Karpas-422 (cell line): ENCODE data around the gene ATG2A. TPM values are rescaled to one million over a fixed set of nuclear protein-coding genes. Genes with fewer than 3 reads are reported as not detected.

Source experiments
- DNase-seq: peaks from one replicate; pipeline ENCODE4 v3.0.0-alpha.2; 2015
- H2AFZ ChIP-seq: fragments of 200-600 bp; sonication (generic); 2 replicates; pipeline ENCODE4 v1.6.1; 2014; ENCODE audit warnings: antibody characterized with exemption, low read length, mixed read lengths
- H3K27ac ChIP-seq: fragments of 200-600 bp; sonication (generic); 2 replicates; pipeline ENCODE4 v1.5.1; 2014; ENCODE audit warnings: mild to moderate bottlenecking, low read length, moderate library complexity
- H3K27me3 ChIP-seq: fragments of 200-600 bp; sonication (generic); 2 replicates; pipeline ENCODE4 v1.6.1; 2014; ENCODE audit warnings: low read length, mixed read lengths
- H3K36me3 ChIP-seq: fragments of 200-600 bp; sonication (generic); 2 replicates; pipeline ENCODE4 v1.6.1; 2014; ENCODE audit warnings: low read length, mixed read lengths; ENCODE audit not compliant: insufficient read depth
- H3K4me1 ChIP-seq: fragments of 200-600 bp; sonication (generic); 2 replicates; pipeline ENCODE4 v1.6.1; 2014; ENCODE audit warnings: mild to moderate bottlenecking, low read length, mixed read lengths
- H3K4me2 ChIP-seq: fragments of 200-600 bp; sonication (generic); 2 replicates; pipeline ENCODE4 v1.6.1; 2014; ENCODE audit warnings: low read length, low read depth, mild to moderate bottlenecking; ENCODE audit not compliant: poor library complexity, severe bottlenecking
- H3K4me3 ChIP-seq: fragments of 200-600 bp; sonication (generic); 2 replicates; pipeline ENCODE4 v1.5.1; 2014; ENCODE audit warnings: mild to moderate bottlenecking, antibody characterized with exemption, low read length, mixed read lengths
- H3K79me2 ChIP-seq: fragments of 200-600 bp; sonication (generic); 2 replicates; pipeline ENCODE4 v1.6.1; 2014; ENCODE audit warnings: mild to moderate bottlenecking, low read length, mixed read lengths
- H3K9ac ChIP-seq: fragments of 200-600 bp; sonication (generic); 2 replicates; pipeline ENCODE4 v1.6.0; 2014; ENCODE audit warnings: low read length
- H3K9me2 ChIP-seq: fragments of 200-600 bp; sonication (generic), shearing (Covaris generic); replicated peaks from 2 replicates; pipeline ENCODE4 v1.6.0; 2014; ENCODE audit warnings: mild to moderate bottlenecking, low read length, moderate library complexity; ENCODE audit not compliant: insufficient read depth
- H3K9me3 ChIP-seq: fragments of 300-700, 200-600 bp; sonication (generic); 2 replicates; pipeline ENCODE4 v1.6.1; 2014; ENCODE audit warnings: low read length, mixed read lengths
- H4K20me1 ChIP-seq: fragments of 200-600 bp; sonication (generic); 2 replicates; pipeline ENCODE4 v1.6.1; 2014; ENCODE audit warnings: mild to moderate bottlenecking, antibody characterized with exemption, low read length, low read depth; ENCODE audit not compliant: insufficient read depth
- total RNA-seq: library from RNA; depleted of rRNA; stranded (reverse); fragments of >200 nt; shearing (Covaris generic); gene quantifications from 2 replicates; pipeline ENCODE4 v1.2.3, GENCODE V29; 2014; ENCODE audit warnings: low replicate concordance

The ATG2A gene
- total RNA-seq, 1 experiment from 2014 or later, result 16.2 TPM

DNA sequence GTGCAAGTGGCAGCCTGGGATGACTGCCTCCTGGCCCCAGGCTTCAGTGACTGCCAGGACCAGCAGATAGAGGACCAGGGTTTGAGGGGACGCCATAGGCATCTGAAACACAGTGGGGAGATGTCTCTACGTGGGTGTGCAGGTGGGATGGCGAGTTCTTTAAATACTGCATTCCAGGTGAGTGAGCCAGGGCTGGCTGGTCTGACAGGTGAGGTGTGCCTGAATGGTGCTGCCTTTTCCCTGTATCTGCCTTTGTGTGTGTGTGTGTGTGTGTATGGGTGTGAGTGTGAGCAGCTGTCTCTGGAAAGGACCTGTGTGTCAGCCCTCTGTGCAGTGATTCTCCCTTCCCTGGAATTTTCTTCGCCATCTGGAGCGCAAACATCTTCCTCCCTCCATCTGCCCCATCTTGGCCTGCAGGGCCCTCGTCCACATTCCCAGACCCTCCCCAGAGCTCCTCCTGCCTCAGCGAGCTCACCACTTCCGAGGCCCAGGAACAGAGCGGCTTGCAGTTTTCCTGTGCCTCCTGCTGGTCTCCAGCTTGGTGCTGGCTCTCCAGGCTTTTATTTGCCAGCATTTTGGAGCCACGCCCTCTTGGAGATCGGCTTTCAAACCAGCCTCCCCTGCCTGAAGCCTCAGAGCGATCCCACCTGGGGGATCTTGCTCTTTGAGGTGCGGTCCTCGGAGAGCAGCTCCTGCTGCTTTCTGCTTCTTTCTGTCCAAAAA, 18.5 kb upstream of the ATG2A start, which contains the start of gene GPHA2:
GPHA2 (minus strand) TSS at position 535 of the 723 bp plus-strand sequence; CDS start at position 102, 433 bp downstream.
- H3K9me3 ChIP-seq, result no peaks in the 10 kb centered on the region
- no peak within 1 kb of the TSS for H3K4me2 ChIP-seq
- no peaks in the 10 kb centered on the region for H3K9me2 ChIP-seq
- no peak within 1 kb of the TSS for H3K9ac ChIP-seq
- no peak within 1 kb of the TSS for H2AFZ ChIP-seq
- no peaks in the 10 kb centered on the region for H3K27me3 ChIP-seq
- H3K4me3 ChIP-seq, result no peak within 1 kb of the TSS
- no peak within 1 kb of the TSS for H3K27ac ChIP-seq
- peaks cover 6% of the 10 kb centered on the region; the same call in 1 of the 2 replicates for H3K4me1 ChIP-seq
- no peak for DNase-seq
- no peaks in the 10 kb centered on the region for H3K79me2 ChIP-seq
- H4K20me1 ChIP-seq, result no peaks in the 10 kb centered on the region
- no peaks in the 10 kb centered on the region for H3K36me3 ChIP-seq

DNA sequence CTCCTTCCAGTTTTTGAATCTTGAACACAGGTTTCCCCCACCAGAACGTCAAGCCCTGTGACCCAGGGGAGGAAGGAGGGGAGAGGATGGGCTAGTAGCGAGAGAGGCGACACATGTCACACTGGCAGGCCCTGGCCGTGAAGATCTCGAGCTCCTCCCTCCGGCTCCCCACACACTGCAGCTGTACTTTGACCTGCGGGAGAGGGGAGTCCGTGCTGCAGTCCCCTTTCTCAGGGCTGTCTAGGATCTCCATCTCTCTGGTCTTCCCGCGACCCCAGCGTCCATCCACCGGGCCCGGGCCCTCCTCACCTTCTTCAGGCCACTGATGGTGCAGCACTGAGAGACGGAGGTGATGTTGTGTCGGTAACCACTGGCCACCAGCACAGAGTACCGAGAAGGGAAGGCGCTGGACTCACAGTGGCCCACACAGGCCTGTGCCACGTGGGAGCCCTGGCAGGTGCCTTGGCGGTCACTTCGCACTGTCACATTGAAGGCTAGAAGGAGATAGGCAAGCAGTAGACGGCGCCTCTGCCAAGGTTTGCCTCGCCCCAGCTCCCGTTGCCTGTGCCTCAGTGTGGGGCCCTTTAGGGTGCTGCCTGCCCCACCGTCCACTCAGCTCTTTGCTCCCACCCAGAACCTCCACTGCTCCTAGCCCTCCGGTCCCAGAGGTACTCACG, 17.8 kb upstream of the ATG2A start:
- peak; percentile 51 for DNase-seq
- Histone ChIP-seq H2AFZ (no peak overlapping the region), H3K27ac (no peak overlapping the region), H3K79me2 (no peaks in the 10 kb centered on the region), H3K27me3 (no peaks in the 10 kb centered on the region), H3K9me3 (no peaks in the 10 kb centered on the region), H3K9me2 (no peaks in the 10 kb centered on the region), H3K4me3 (no peak overlapping the region), H4K20me1 (no peaks in the 10 kb centered on the region), H3K9ac (no peak overlapping the region), H3K4me1 (peaks cover 6% of the 10 kb centered on the region; the same call in 1 of the 2 replicates), H3K36me3 (no peaks in the 10 kb centered on the region), H3K4me2 (no peak overlapping the region)

DNA sequence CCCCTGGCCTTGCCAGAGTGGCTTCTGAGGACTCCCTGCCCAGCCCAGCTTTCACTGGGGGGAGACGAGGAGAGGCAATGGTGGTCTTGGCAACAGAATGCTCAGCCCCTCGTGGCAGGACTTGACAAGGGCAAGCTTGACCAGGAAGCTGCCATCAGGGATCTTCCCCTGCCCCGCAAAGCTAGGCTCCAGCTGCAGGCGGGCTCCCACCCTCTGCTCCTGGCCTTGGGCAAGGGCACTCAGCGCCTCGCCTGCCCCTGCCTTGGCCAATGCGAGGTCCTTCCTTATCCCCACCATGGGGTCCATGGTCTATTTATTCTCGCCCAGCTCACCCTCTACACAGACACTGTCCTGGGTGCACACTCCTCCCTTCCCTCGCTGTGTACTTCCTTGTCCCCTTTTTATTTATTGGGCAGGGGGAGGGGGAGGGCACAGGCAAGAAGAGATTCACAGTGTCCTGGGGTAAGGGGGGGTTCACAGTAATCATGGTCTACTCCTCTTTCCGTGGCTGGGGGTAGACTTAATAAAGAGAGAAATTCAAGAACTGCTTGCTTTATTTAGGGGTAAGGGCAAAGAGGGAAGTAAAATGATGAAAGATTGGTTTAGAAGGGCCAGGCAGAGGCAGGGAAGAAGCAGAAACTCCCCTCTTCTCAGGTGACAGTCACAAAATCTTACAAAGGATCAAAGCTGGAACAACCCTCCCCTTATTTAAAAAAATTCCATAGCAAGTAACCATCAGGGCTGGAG, 17.1 kb upstream of the ATG2A start:
- no peak overlapping the region for H3K4me3 ChIP-seq
- H3K36me3 ChIP-seq, result no peaks in the 10 kb centered on the region
- no peaks in the 10 kb centered on the region for H3K27me3 ChIP-seq
- no peak overlapping the region for H3K9ac ChIP-seq
- no peaks in the 10 kb centered on the region for H3K9me3 ChIP-seq
- DNase-seq, result no peak
- no peak overlapping the region for H2AFZ ChIP-seq
- no peaks in the 10 kb centered on the region for H4K20me1 ChIP-seq
- no peaks in the 10 kb centered on the region for H3K9me2 ChIP-seq
- H3K4me2 ChIP-seq, result no peak overlapping the region
- no peaks in the 10 kb centered on the region for H3K79me2 ChIP-seq
- H3K4me1 ChIP-seq, result peaks cover 6% of the 10 kb centered on the region; the same call in 1 of the 2 replicates
- H3K27ac ChIP-seq, result no peak overlapping the region

DNA sequence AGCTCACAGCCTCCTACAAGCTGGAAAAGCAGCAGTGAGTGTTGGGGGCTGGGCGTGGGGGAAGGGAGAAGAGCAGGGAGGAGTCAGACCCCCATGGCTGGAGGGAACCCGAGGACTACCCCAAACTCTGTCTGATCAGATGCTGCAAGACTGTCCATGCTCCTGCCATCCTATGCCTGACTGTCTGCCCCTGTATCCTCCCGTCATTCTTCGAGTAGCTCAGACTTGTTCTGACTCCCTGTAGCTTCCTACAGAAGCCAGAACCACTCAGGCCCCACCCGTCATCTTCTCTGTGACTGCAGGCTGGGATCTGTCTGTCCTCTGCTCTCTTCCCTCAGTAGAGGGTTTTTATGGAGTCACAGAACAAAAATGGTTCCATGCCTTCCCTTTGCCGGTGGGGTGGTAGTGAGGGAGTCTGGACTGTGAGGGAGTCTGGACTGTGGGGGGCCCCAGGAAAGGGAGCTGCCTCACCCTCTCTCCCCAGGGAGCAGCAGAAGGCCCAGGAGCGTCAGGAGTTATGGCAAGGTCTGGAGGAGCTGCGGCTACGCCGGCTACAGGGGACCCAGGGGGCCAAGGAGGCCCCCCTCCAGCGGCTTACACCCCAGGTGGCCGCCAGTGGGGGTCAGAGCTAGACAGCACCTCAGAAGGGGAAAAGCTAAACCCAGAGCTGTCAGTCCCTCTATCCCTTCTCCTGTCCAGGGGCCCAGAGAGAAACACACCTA, 16.4 kb upstream of the ATG2A start:
- Histone ChIP-seq H3K27me3 (no peaks in the 10 kb centered on the region), H3K36me3 (no peaks in the 10 kb centered on the region), H3K79me2 (no peaks in the 10 kb centered on the region), H3K27ac (no peak overlapping the region), H2AFZ (no peak overlapping the region), H4K20me1 (no peaks in the 10 kb centered on the region), H3K4me2 (no peak overlapping the region), H3K4me1 (peaks cover 6% of the 10 kb centered on the region; the same call in 1 of the 2 replicates), H3K9me3 (no peaks in the 10 kb centered on the region), H3K9me2 (no peaks in the 10 kb centered on the region), H3K9ac (no peak overlapping the region), H3K4me3 (no peak overlapping the region)
- no peak for DNase-seq

DNA sequence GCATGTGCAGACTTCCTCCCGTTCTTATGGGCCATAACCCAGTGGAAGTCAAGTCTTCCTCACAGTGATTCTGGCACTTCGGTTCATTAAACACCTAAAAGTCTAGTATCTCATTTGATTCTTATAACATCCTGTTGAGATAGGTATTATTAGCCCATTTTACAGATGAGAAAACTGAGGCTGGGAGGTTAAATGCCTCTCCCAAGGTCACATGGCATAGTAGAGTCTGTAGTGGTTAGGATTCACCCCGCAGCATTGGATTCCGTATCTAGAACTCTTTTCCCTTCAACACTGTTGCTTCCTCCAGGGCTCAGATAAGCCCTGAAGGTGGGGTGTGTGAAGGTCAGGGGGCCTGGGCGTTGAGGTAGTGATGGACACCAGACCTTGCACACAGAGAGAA, 15.3 kb upstream of the ATG2A start:
- Histone ChIP-seq H2AFZ (no peak overlapping the region), H3K9ac (no peak overlapping the region), H3K27me3 (no peaks in the 10 kb centered on the region), H3K9me2 (no peaks in the 10 kb centered on the region), H3K9me3 (no peaks in the 10 kb centered on the region), H3K4me3 (no peak overlapping the region), H3K27ac (no peak overlapping the region), H4K20me1 (no peaks in the 10 kb centered on the region), H3K36me3 (no peaks in the 10 kb centered on the region), H3K4me2 (no peak overlapping the region), H3K79me2 (no peaks in the 10 kb centered on the region), H3K4me1 (peaks cover 6% of the 10 kb centered on the region; the same call in 1 of the 2 replicates)
- DNase-seq, result no peak

DNA sequence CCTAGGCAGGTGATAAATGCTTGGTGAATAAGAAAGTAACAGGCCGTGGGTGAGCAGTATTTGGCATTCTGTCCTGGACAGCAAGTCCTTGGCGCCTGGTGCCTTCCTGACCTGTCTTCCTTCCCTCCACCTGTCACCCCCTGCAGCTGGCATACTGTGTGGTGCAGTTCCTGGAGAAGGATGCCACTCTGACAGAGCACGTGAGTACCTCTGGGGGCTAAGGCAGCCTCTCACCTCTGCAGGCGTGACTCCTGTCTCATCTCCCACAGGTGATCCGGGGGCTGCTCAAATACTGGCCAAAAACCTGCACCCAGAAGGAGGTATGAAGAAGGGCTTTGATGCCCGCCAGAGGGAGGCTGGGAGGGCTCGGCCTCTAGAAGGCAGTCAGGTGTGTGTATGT, 14.3 kb upstream of the ATG2A start:
- H3K9me3 ChIP-seq, result no peaks in the 10 kb centered on the region
- H3K9ac ChIP-seq, result no peak overlapping the region
- no peak for DNase-seq
- H3K79me2 ChIP-seq, result no peaks in the 10 kb centered on the region
- no peaks in the 10 kb centered on the region for H4K20me1 ChIP-seq
- no peaks in the 10 kb centered on the region for H3K36me3 ChIP-seq
- H3K27me3 ChIP-seq, result no peaks in the 10 kb centered on the region
- H3K4me3 ChIP-seq, result no peak overlapping the region
- H3K9me2 ChIP-seq, result no peaks in the 10 kb centered on the region
- H3K27ac ChIP-seq, result no peak overlapping the region
- no peak overlapping the region for H3K4me2 ChIP-seq
- no peak overlapping the region for H2AFZ ChIP-seq
- H3K4me1 ChIP-seq, result peaks cover 6% of the 10 kb centered on the region; the same call in 1 of the 2 replicates

DNA sequence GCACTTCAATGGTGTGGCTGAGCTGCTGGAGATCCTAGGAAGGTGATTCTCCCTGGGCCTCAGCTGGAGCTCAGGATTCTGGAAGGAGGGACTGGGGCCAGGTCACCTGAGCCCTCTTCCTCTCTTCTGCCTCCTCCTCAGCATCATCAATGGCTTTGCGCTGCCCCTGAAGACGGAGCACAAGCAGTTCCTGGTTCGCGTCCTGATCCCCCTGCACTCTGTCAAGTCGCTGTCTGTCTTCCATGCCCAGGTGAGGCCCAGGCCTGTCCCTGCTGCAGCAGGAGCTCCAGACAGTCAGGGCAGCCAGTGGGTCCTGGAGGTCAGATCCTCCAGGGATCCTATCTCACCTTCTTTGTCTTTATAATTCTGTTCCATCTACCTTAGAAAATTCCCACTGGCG, 13.3 kb upstream of the ATG2A start:
- H3K9ac ChIP-seq, result no peak overlapping the region
- no peak overlapping the region for H2AFZ ChIP-seq
- no peak overlapping the region for H3K27ac ChIP-seq
- H3K9me2 ChIP-seq, result no peaks in the 10 kb centered on the region
- no peak overlapping the region for H3K4me3 ChIP-seq
- no peak overlapping the region for H3K4me2 ChIP-seq
- no peaks in the 10 kb centered on the region for H3K36me3 ChIP-seq
- no peaks in the 10 kb centered on the region for H4K20me1 ChIP-seq
- no peaks in the 10 kb centered on the region for H3K27me3 ChIP-seq
- no peaks in the 10 kb centered on the region for H3K9me3 ChIP-seq
- peaks cover 7% of the 10 kb centered on the region for H3K4me1 ChIP-seq
- no peaks in the 10 kb centered on the region for H3K79me2 ChIP-seq
- DNase-seq, result no peak
